Chondrocyte (in vitro differentiated cells): ENCODE data around the gene ST13. TPM values are rescaled to one million over a fixed set of nuclear protein-coding genes. Genes with fewer than 3 reads are reported as not detected.
"Not testable (repeated sequence)": the region's sequence is repeated elsewhere in the genome, so short reads cannot be mapped to it uniquely, and the experiment has no call there.

Experiments used
- DNase-seq: peaks from one replicate; pipeline ENCODE4 v3.0.0; 2021; ENCODE audit warnings: mixed read lengths, low spot score
- H3K27ac Mint-ChIP-seq: one replicate; pipeline ENCODE4 v1.8.0; 2021; ENCODE audit warnings: mild to moderate bottlenecking, moderate library complexity, mixed read lengths; ENCODE audit not compliant: unreplicated experiment
- H3K27me3 Mint-ChIP-seq: 2 replicates; pipeline ENCODE4 v1.8.0; 2021; ENCODE audit warnings: low read depth, mixed read lengths
- H3K36me3 Mint-ChIP-seq: 2 replicates; pipeline ENCODE4 v1.8.0; 2021; ENCODE audit warnings: low read depth, mixed read lengths
- H3K4me1 Mint-ChIP-seq: 2 replicates; pipeline ENCODE4 v1.8.0; 2021; ENCODE audit warnings: low read depth, mild to moderate bottlenecking, mixed read lengths
- H3K4me3 Mint-ChIP-seq: one replicate; pipeline ENCODE4 v1.8.0; 2021; ENCODE audit warnings: mild to moderate bottlenecking, moderate library complexity, mixed read lengths; ENCODE audit not compliant: unreplicated experiment
- H3K9me3 Mint-ChIP-seq: 2 replicates; pipeline ENCODE4 v1.8.0; 2021; ENCODE audit warnings: low read depth, mixed read lengths
- CTCF ChIP-seq: fragments of 200-600 bp; sonication (generic); IDR thresholded peaks from 2 replicates; pipeline ENCODE4 v1.5.0; 2021; ENCODE audit warnings: antibody characterized with exemption, mild to moderate bottlenecking, moderate library complexity
- microRNA-seq: library from miRNA; unstranded; fragments of <30 nt; microRNA quantifications from one replicate; pipeline ENCODE4 v1.2.0, GENCODE V29; 2020; ENCODE audit warnings: borderline number of aligned reads
- total RNA-seq: library from RNA; stranded (reverse); gene quantifications from 3 replicates; pipeline ENCODE4 v1.2.1, GENCODE V29; 2021

Gene ST13
- total RNA-seq, 1 donor from 2014 or later, result 207 TPM

- Mint-ChIP-seq H3K27ac (no peak overlapping the region), H3K9me3 (no peaks in the 10 kb centered on the region), H3K36me3 (peaks cover 20% of the 10 kb centered on the region), H3K4me1 (peaks cover 15% of the 10 kb centered on the region), H3K27me3 (no peaks in the 10 kb centered on the region), H3K4me3 (no peak overlapping the region)
- no peak for DNase-seq
- TF ChIP-seq CTCF, result no peak
Measured at GRCh38 chr22:40789131-40789530, 67.3 kb downstream of the ST13 start.

GRCh38 chr22:40782521-40782920 lies 73.9 kb downstream of the ST13 start:
- Mint-ChIP-seq H3K4me3 (no peak overlapping the region), H3K9me3 (no peaks in the 10 kb centered on the region), H3K27ac (no peak overlapping the region), H3K36me3 (peaks cover 7% of the 10 kb centered on the region), H3K27me3 (no peaks in the 10 kb centered on the region), H3K4me1 (peaks cover 4% of the 10 kb centered on the region)
- DNase-seq, result no peak
- no peak for TF ChIP-seq CTCF

- peaks cover 11% of the 10 kb centered on the region for H3K36me3 Mint-ChIP-seq
- DNase-seq, H3K27ac Mint-ChIP-seq, H3K27me3 Mint-ChIP-seq, H3K4me3 Mint-ChIP-seq, H3K9me3 Mint-ChIP-seq, H3K4me1 Mint-ChIP-seq: not testable (repeated sequence)
Measured at GRCh38 chr22:40781749-40782148, 74.7 kb downstream of the ST13 start.

Small RNA genes within 50 kb of the gene (microRNA-seq; reads per million reads assigned to microRNA genes)
- not detected for gene MIR4766

Other genes starting within 250 kb of the ST13 start
- gene MRTFA, start 219.9 kb downstream of the ST13 start, total RNA-seq, result 58.2 to 69.8 TPM (median 65.3 TPM) in 3 replicates
- gene MCHR1, start 177.2 kb downstream of the ST13 start, total RNA-seq, result 0.17 to 0.38 TPM in 2 of 3 replicates, not detected in the other
- gene SLC25A17, start 37.3 kb downstream of the ST13 start, total RNA-seq, result 17.4 to 19.2 TPM (median 18.5 TPM) in 3 replicates
- gene XPNPEP3, start 509 bp upstream of the ST13 start, total RNA-seq, result 14.7 to 24.6 TPM (median 15.3 TPM) in 3 replicates
- not detected in 3 replicates for gene DNAJB7, start 5.5 kb upstream of the ST13 start, total RNA-seq
- gene RBX1, start 94.7 kb upstream of the ST13 start, total RNA-seq, result 54.8 to 64.3 TPM (median 57.7 TPM) in 3 replicates
- 53.1 to 58.1 TPM (median 57.8 TPM) in 3 replicates for gene EP300, start 236.0 kb upstream of the ST13 start, total RNA-seq